ENCODE results near the gene GABARAP. TPM values are rescaled to one million over a fixed set of nuclear protein-coding genes. Genes with fewer than 3 reads are reported as not detected.

Gene GABARAP
- total and polyA plus RNA-seq, 10 of the 15 experiments (the other 5 are each of a cell fraction or from before 2014, with no cell fraction given): 134 to 613 (median 285) TPM

- TF ChIP-seq SKIL (IDR thresholded peaks at IDR 0.05; ENCODE audit: low read depth, poor library complexity, severe bottlenecking) (no peak), ZBTB33 (IDR thresholded peaks at IDR 0.05) (no peak), DPF2 (IDR thresholded peaks at IDR 0.05) (no peak), FOXM1 (IDR thresholded peaks at IDR 0.05; ENCODE audit: low read depth, low read length) (no peak), RB1 (IDR thresholded peaks at IDR 0.05; ENCODE audit: borderline replicate concordance) (peak; percentile 68; the same call in 1 of the 2 replicates), ZNF207 (IDR thresholded peaks at IDR 0.05; ENCODE audit: borderline replicate concordance) (peak; percentile 91; the same call in 1 of the 2 replicates), IRF4 (IDR thresholded peaks at IDR 0.05; ENCODE audit: low read depth, low read length) (no peak), CREM (IDR thresholded peaks at IDR 0.05; ENCODE audit: low read depth) (peak; percentile 87; the same call in 1 of the 2 replicates), NRF1 (conservative IDR thresholded peaks at IDR 0.05; ENCODE audit: low read depth, low read length) (peak; percentile 94), REST (IDR thresholded peaks at IDR 0.05; ENCODE audit: low read depth, low read length) (no peak), MYB (IDR thresholded peaks at IDR 0.05; ENCODE audit: borderline replicate concordance, low read depth, low read length) (peak; percentile 40; the same call in 1 of the 2 replicates), ZNF687 (IDR thresholded peaks at IDR 0.05) (no peak), SREBF1 (IDR thresholded peaks at IDR 0.05; ENCODE audit: low read length) (peak; percentile 84), POLR2AphosphoS2 (IDR thresholded peaks at IDR 0.05; ENCODE audit: low read depth, low read length) (peak; percentile 62; the same call in 1 of the 2 replicates), SMARCA5 (IDR thresholded peaks at IDR 0.05) (no peak), ZNF622 (IDR thresholded peaks at IDR 0.05) (no peak)
Measured at GRCh38 chr17:7239091-7240027, 2.9 kb downstream of the GABARAP start, which contains the start of gene PHF23 (continued).

Data from GM12878 (cell line).